GM21786 (cell line): ENCODE results near the gene DCTN3.

Experiments
- ATAC-seq: cut with Tn5 transposase; IDR thresholded peaks from one replicate; pipeline ENCODE4 v1.9.1; 2021; ENCODE audit not compliant: unreplicated experiment

The DCTN3 gene

GRCh38 chr9:34575241-34575640 is 45.1 kb downstream of the DCTN3 start:
- no peak for ATAC-seq

- ATAC-seq: no peak
Measured at GRCh38 chr9:34574571-34574970, 45.7 kb downstream of the DCTN3 start.

GRCh38 chr9:34573599-34574325 is 46.5 kb downstream of the DCTN3 start:
- ATAC-seq: no peak

- no peak for ATAC-seq
Measured at GRCh38 chr9:34572628-34573027, 47.7 kb downstream of the DCTN3 start.

- ATAC-seq: no peak
Measured at GRCh38 chr9:34572092-34572491, 48.2 kb downstream of the DCTN3 start.

- no peak for ATAC-seq
Measured at GRCh38 chr9:34571481-34571810, 48.8 kb downstream of the DCTN3 start.

GRCh38 chr9:34570809-34571480 is 49.4 kb downstream of the DCTN3 start:
- no peak for ATAC-seq

GRCh38 chr9:34570376-34570775 is 49.9 kb downstream of the DCTN3 start:
- ATAC-seq: no peak

- no peak for ATAC-seq
Measured at GRCh38 chr9:34568774-34569173, 51.5 kb downstream of the DCTN3 start.

- no peak for ATAC-seq
Measured at GRCh38 chr9:34568133-34568532, 52.2 kb downstream of the DCTN3 start.

- ATAC-seq: no peak
Measured at GRCh38 chr9:34566972-34567371, 53.3 kb downstream of the DCTN3 start.

- ATAC-seq: no peak
Measured at GRCh38 chr9:34566322-34566721, 54.0 kb downstream of the DCTN3 start.

GRCh38 chr9:34565856-34566255 is 54.4 kb downstream of the DCTN3 start:
- no peak for ATAC-seq

- ATAC-seq: no peak
Measured at GRCh38 chr9:34564617-34565016, 55.7 kb downstream of the DCTN3 start.
